ENCODE measurements around the gene PSMG4. TPM values are rescaled to one million over a fixed set of nuclear protein-coding genes. Genes with fewer than 3 reads are reported as not detected.

PSMG4 gene
- total RNA-seq, 2 donors from 2014 or later, result 10.0 to 21.6 TPM

- Histone ChIP-seq H3K27ac (no peak overlapping the region), H3K4me1 (no peaks in the 10 kb centered on the region), H3K9ac (ENCODE audit: low read depth in 2 of 2, low read length in 2 of 2) (no peak overlapping the region), H3K27me3 (peaks cover 5% of the 10 kb centered on the region), H3K36me3 (no peaks in the 10 kb centered on the region), H3K9me3 (no peaks in the 10 kb centered on the region), H3K4me3 (no peak overlapping the region)
- DNase-seq, result no peak
- intact Hi-C loops (cut with DNase I), result no loop called here
- no peak for TF ChIP-seq CTCF (IDR thresholded peaks at IDR 0.05)
Measured at GRCh38 chr6:3213334-3213695, 45.4 kb upstream of the PSMG4 start.

GRCh38 chr6:3214898-3215297 lies 43.8 kb upstream of the PSMG4 start:
- no peaks in the 10 kb centered on the region for H3K4me1 ChIP-seq
- no peak for TF ChIP-seq CTCF (IDR thresholded peaks at IDR 0.05)
- H3K27me3 ChIP-seq, result peaks cover 5% of the 10 kb centered on the region
- no peak overlapping the region for H3K4me3 ChIP-seq
- H3K36me3 ChIP-seq, result no peaks in the 10 kb centered on the region
- no peak overlapping the region for H3K9ac ChIP-seq (ENCODE audit: low read depth in 2 of 2, low read length in 2 of 2)
- H3K27ac ChIP-seq, result no peak overlapping the region
- intact Hi-C loops (cut with DNase I), result no loop called here
- no peak for DNase-seq
- no peaks in the 10 kb centered on the region for H3K9me3 ChIP-seq

- no peak overlapping the region for H3K4me3 ChIP-seq
- no peak overlapping the region for H3K27ac ChIP-seq
- no peaks in the 10 kb centered on the region for H3K4me1 ChIP-seq
- H3K36me3 ChIP-seq, result no peaks in the 10 kb centered on the region
- no peak overlapping the region for H3K9ac ChIP-seq (ENCODE audit: low read depth in 2 of 2, low read length in 2 of 2)
- TF ChIP-seq CTCF (IDR thresholded peaks at IDR 0.05), result no peak
- peaks cover 5% of the 10 kb centered on the region for H3K27me3 ChIP-seq
- no peaks in the 10 kb centered on the region for H3K9me3 ChIP-seq
- intact Hi-C loops (cut with DNase I), result no loop called here
- DNase-seq, result no peak
Measured at GRCh38 chr6:3217286-3217685, 41.5 kb upstream of the PSMG4 start.

GRCh38 chr6:3218266-3218665 lies 40.5 kb upstream of the PSMG4 start:
- no peak for DNase-seq
- Histone ChIP-seq H3K4me1 (no peaks in the 10 kb centered on the region), H3K4me3 (no peak overlapping the region), H3K27ac (no peak overlapping the region), H3K36me3 (no peaks in the 10 kb centered on the region), H3K9ac (ENCODE audit: low read depth in 2 of 2, low read length in 2 of 2) (no peak overlapping the region), H3K27me3 (peaks cover 5% of the 10 kb centered on the region), H3K9me3 (no peaks in the 10 kb centered on the region)
- intact Hi-C loops (cut with DNase I), result no loop called here
- TF ChIP-seq CTCF (IDR thresholded peaks at IDR 0.05), result no peak

- H3K9me3 ChIP-seq, result no peaks in the 10 kb centered on the region
- no peaks in the 10 kb centered on the region for H3K4me1 ChIP-seq
- DNase-seq, result no peak
- H3K36me3 ChIP-seq, result no peaks in the 10 kb centered on the region
- H3K9ac ChIP-seq (ENCODE audit: low read depth in 2 of 2, low read length in 2 of 2), result no peak overlapping the region
- intact Hi-C loops (cut with DNase I), result no loop called here
- H3K27me3 ChIP-seq, result peaks cover 5% of the 10 kb centered on the region
- no peak for TF ChIP-seq CTCF (IDR thresholded peaks at IDR 0.05)
- H3K4me3 ChIP-seq, result no peak overlapping the region
- no peak overlapping the region for H3K27ac ChIP-seq
Measured at GRCh38 chr6:3220366-3220765, 38.4 kb upstream of the PSMG4 start.

GRCh38 chr6:3221578-3221977 lies 37.2 kb upstream of the PSMG4 start:
- Histone ChIP-seq H3K9me3 (no peaks in the 10 kb centered on the region), H3K9ac (ENCODE audit: low read depth in 2 of 2, low read length in 2 of 2) (no peak overlapping the region), H3K27ac (no peak overlapping the region), H3K4me3 (no peak overlapping the region), H3K27me3 (peaks cover 14% of the 10 kb centered on the region), H3K36me3 (no peaks in the 10 kb centered on the region), H3K4me1 (no peaks in the 10 kb centered on the region)
- TF ChIP-seq CTCF (IDR thresholded peaks at IDR 0.05), result no peak
- DNase-seq, result no peak
- intact Hi-C loops (cut with DNase I), result no loop called here
